Measurements from ENCODE around the gene RBMS1. TPM values are rescaled to one million over a fixed set of nuclear protein-coding genes. Genes with fewer than 3 reads are reported as not detected.

RBMS1 gene
- total and polyA plus RNA-seq, 4 donors: 49.5 to 215 (median 76.3) TPM

- 61 to 77% methylated on average over 10 of the region's 10 CpGs for whole genome bisulfite sequencing, 2 donors
- peaks cover 0 to 4% (median 0%) of the 10 kb centered on the region in 5 donors for H3K4me1 ChIP-seq (ENCODE audit: control insufficient read depth in 5 of 5, insufficient read depth in 5 of 5, low read length in 5 of 5)
These were observed 23.1 kb upstream of the RBMS1 start for GRCh38 chr2:160516547-160517365.

GRCh38 chr2:160515120-160515519 is 21.5 kb upstream of the RBMS1 start:
- Histone ChIP-seq H3K9me3 (ENCODE audit: control insufficient read depth in 4 of 4, insufficient read depth in 3 of 4, low read length in 3 of 4) (no peaks in the 10 kb centered on the region), H3K36me3 (ENCODE audit: control insufficient read depth in 4 of 4, insufficient read depth in 4 of 4, low read length in 4 of 4) (no peaks in the 10 kb centered on the region), H3K9ac (ENCODE audit: insufficient read depth in 1 of 2, low read length in 2 of 2) (no peak overlapping the region), H3K27ac (ENCODE audit: low read depth in 1 of 2, low read length in 1 of 2) (no peak overlapping the region), H3K4me3 (no peak overlapping the region), H3K4me1 (ENCODE audit: control insufficient read depth in 5 of 5, insufficient read depth in 5 of 5, low read length in 5 of 5) (peaks cover 0 to 4% (median 0%) of the 10 kb centered on the region in 5 donors), H3K27me3 (ENCODE audit: control insufficient read depth in 3 of 3, insufficient read depth in 3 of 3, low read length in 2 of 3) (no peaks in the 10 kb centered on the region)
- WGBS, 2 donors: 69 to 84% methylated on average over 1 of the region's 1 CpG
- ATAC-seq (ENCODE audit: insufficient read depth, low FRiP score): no peak
- TF ChIP-seq CTCF (IDR thresholded peaks at IDR 0.05; ENCODE audit: control extremely low read depth, extremely low read depth): no peak
- no peak for DNase-seq

More at GRCh38 chr2:160516547-160517365, 23.1 kb upstream of the RBMS1 start:
- TF ChIP-seq CTCF (IDR thresholded peaks at IDR 0.05; ENCODE audit: control extremely low read depth, extremely low read depth): no peak
- Histone ChIP-seq H3K4me3 (no peak overlapping the region), H3K27me3 (ENCODE audit: control insufficient read depth in 3 of 3, insufficient read depth in 3 of 3, low read length in 2 of 3) (no peaks in the 10 kb centered on the region), H3K36me3 (ENCODE audit: control insufficient read depth in 4 of 4, insufficient read depth in 4 of 4, low read length in 4 of 4) (no peaks in the 10 kb centered on the region), H3K9me3 (ENCODE audit: control insufficient read depth in 4 of 4, insufficient read depth in 3 of 4, low read length in 3 of 4) (no peaks in the 10 kb centered on the region), H3K27ac (ENCODE audit: low read depth in 1 of 2, low read length in 1 of 2) (no peak overlapping the region), H3K9ac (ENCODE audit: insufficient read depth in 1 of 2, low read length in 2 of 2) (no peak overlapping the region)
- DNase-seq (no peak), ATAC-seq (ENCODE audit: insufficient read depth, low FRiP score) (peak; percentile 58)

GRCh38 chr2:160513120-160513519 is 19.5 kb upstream of the RBMS1 start:
- no peak overlapping the region for H3K4me3 ChIP-seq
- H3K27me3 ChIP-seq (ENCODE audit: control insufficient read depth in 3 of 3, insufficient read depth in 3 of 3, low read length in 2 of 3): no peaks in the 10 kb centered on the region
- no peaks in the 10 kb centered on the region for H3K9me3 ChIP-seq (ENCODE audit: control insufficient read depth in 4 of 4, insufficient read depth in 3 of 4, low read length in 3 of 4)
- no peak overlapping the region for H3K9ac ChIP-seq (ENCODE audit: insufficient read depth in 1 of 2, low read length in 2 of 2)
- WGBS, 2 donors: 84 to 91% methylated on average over 4 of the region's 4 CpGs
- peaks cover 0 to 4% (median 0%) of the 10 kb centered on the region in 5 donors for H3K4me1 ChIP-seq (ENCODE audit: control insufficient read depth in 5 of 5, insufficient read depth in 5 of 5, low read length in 5 of 5)
- TF ChIP-seq CTCF (IDR thresholded peaks at IDR 0.05; ENCODE audit: control extremely low read depth, extremely low read depth): no peak
- ATAC-seq (ENCODE audit: insufficient read depth, low FRiP score) (no peak), DNase-seq (no peak)
- H3K27ac ChIP-seq (ENCODE audit: low read depth in 1 of 2, low read length in 1 of 2): no peak overlapping the region
- no peaks in the 10 kb centered on the region for H3K36me3 ChIP-seq (ENCODE audit: control insufficient read depth in 4 of 4, insufficient read depth in 4 of 4, low read length in 4 of 4)

All from lung (tissue), 12 donors.